ENCODE measurements around the gene EFTUD2.
"Not testable (repeated sequence)": the region's sequence is repeated elsewhere in the genome, so short reads cannot be mapped to it uniquely, and the experiment has no call there.

EFTUD2 gene

DNA sequence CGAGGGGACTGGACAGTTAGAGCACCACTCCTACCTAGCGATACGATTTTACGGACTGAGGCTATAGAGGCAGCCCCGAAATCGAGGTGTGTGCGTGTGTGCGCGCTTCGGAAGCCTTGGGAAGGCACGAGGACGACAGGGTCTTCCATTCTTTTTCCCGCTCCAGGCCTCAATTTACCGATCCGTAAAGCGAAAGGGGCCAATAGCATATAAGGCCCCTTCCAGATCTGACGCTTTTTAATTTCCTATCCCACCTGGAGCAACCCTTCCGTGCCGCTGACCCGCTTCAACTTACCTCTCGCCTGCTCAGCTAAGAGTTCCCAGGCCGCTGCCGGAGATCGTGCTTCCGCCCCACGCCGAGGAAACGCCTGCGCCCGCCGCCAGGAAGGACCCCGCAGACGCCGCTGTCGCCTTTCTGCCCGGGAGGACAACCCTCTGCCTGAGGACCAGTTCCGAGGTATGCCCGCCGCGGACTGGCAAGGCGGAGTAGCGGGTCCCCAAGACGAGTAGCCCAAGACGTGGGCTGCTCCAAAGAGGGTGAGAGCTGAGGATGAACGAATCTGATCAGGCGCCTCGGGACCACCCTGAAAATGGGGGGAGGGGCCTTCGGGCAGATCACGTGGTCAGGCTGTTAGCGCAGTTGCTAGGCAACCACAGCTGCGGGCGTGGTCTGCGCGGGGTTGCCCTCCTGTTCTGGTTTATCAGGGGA lies at the start of gene EFTUD2:
TSS of gene EFTUD2 (minus strand) at position 372 of the 709 bp plus-strand sequence. CDS start 4,924 bp downstream, outside the sequence.
- TF ChIP-seq, protein P1, sequence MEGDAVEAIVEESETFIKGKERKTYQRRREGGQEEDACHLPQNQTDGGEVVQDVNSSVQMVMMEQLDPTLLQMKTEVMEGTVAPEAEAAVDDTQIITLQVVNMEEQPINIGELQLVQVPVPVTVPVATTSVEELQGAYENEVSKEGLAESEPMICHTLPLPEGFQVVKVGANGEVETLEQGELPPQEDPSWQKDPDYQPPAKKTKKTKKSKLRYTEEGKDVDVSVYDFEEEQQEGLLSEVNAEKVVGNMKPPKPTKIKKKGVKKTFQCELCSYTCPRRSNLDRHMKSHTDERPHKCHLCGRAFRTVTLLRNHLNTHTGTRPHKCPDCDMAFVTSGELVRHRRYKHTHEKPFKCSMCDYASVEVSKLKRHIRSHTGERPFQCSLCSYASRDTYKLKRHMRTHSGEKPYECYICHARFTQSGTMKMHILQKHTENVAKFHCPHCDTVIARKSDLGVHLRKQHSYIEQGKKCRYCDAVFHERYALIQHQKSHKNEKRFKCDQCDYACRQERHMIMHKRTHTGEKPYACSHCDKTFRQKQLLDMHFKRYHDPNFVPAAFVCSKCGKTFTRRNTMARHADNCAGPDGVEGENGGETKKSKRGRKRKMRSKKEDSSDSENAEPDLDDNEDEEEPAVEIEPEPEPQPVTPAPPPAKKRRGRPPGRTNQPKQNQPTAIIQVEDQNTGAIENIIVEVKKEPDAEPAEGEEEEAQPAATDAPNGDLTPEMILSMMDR (IDR thresholded peaks at IDR 0.05; ENCODE audit: control insufficient read depth, extremely low read depth, insufficient read depth) = no peak
- peak within 1 kb of the TSS; percentile 90 for H3K4me3 ChIP-seq (ENCODE audit: low read depth, low read length)
- DNase-seq (ENCODE audit: low read depth) = peak; percentile 55

DNA sequence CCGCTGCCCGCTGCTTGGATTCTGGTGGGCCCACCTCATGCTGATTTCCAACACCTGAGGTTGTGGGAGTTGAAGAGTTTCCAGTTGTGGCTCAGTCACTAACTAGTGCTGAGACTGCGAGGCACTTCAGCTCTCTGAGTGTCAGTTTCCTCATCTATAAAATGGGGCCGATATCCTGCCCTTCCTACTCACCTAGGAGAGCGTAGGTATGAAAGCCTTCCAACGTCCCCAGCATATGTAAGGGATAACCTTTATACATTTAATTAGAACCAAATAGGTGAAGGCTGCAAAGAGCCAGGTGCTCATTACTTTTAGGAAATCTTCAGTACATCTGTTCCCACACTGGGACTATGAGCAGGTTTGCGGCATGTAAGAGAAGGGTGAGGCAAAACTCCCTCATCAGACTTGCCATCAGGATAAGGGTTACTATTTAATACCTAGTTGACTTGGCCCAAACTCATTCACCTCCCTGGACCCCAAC lies 49.1 kb upstream of the EFTUD2 start:
- DNase-seq (ENCODE audit: low read depth) = no peak
- peak overlapping the region; percentile 98 for H3K4me3 ChIP-seq (ENCODE audit: low read depth, low read length)
- TF ChIP-seq, protein P1 (IDR thresholded peaks at IDR 0.05; ENCODE audit: control insufficient read depth, extremely low read depth, insufficient read depth) = no peak

DNA sequence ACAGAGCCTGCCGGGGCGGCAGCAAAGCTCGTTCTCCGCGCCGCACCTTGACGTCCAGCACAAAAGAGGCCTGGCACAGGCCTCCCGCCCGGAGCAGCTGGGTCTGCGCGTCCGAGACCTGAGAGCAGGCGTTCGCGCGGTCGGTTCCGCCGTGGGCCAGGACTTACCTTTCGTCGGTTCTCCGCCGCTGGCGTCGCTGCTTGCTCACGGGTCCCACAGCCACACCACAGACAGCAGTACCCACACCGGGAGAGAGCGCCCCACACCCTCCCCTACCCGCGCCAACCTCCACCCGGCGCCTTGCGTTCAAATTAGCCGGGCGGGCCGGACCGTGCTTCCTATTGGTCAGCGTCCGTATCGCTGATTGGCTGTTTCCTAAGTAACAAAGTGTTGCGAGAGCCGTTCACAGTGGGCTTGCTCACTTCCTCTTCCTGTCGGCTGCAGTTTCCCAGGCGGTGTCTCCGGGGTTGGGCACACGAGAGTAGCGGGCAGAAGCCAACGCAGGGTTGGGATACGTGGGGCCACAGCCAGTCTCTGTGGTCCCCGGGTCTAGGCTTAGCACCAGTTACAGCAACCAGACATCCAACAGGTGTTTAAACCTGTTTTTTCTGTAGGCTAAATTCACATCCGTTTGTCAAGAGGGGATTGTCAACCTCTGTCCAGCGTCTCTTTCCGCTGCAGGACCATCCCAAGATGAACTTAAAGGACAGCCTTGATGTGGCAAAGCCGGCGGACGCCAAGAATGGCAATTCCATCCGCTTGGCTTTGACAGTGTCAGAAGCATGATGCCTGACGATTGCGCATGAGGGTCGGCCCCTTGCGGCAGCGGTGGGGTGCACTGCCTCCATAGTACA lies 48.4 kb upstream of the EFTUD2 start, which contains the start of gene KIF18B:
TSS of gene KIF18B (minus strand) at position 313 of the 854 bp plus-strand sequence. CDS start 11,429 bp downstream, outside the sequence.
- DNase-seq (ENCODE audit: low read depth) = peak; percentile 92
- TF ChIP-seq, protein P1 (IDR thresholded peaks at IDR 0.05; ENCODE audit: control insufficient read depth, extremely low read depth, insufficient read depth) = no peak
- peak within 1 kb of the TSS; percentile 98 for H3K4me3 ChIP-seq (ENCODE audit: low read depth, low read length)

DNA sequence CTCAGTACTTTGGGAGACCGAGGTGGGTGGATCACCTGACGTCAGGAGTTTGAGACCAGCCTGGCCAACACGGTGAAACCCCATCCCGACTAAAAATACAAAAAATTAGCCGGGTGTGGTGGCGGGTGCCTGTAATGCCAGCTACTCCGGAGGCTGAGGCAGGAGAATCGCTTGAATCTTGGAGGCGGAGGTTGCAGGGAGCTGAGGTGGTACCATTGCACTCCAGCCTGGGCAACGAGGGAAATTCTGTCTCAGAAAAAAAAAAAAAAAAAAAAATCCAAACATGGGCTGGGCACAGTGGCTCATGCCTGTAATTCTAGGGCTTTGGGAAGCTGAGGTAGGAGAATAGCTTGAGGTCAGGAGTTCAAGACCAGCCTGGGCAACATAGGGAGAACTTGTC lies 46.4 kb upstream of the EFTUD2 start:
- not testable (repeated sequence) for H3K4me3 ChIP-seq (ENCODE audit: low read depth, low read length); DNase-seq (ENCODE audit: low read depth)

DNA sequence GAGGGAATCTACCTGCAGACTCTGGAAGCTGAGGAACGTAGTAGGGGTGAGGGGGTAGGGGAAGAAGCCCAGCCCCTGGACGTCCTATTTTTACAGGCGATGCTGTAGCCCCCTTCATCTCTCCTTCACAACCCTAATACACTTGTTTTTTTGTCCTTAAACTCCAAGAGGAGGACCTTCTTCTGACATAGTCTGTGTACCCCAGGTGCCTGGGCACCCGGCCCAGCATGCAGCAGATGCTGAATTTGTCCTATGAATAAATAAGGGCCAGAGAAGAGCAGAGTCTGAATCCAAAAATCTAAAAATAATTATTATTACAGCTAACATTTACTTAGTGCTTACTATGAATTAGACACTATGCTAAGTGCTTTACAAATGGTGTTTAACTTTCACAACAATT lies 43.2 kb upstream of the EFTUD2 start:
- H3K4me3 ChIP-seq (ENCODE audit: low read depth, low read length) = no peak overlapping the region
- TF ChIP-seq, protein P1 (IDR thresholded peaks at IDR 0.05; ENCODE audit: control insufficient read depth, extremely low read depth, insufficient read depth) = no peak
- DNase-seq (ENCODE audit: low read depth) = no peak

DNA sequence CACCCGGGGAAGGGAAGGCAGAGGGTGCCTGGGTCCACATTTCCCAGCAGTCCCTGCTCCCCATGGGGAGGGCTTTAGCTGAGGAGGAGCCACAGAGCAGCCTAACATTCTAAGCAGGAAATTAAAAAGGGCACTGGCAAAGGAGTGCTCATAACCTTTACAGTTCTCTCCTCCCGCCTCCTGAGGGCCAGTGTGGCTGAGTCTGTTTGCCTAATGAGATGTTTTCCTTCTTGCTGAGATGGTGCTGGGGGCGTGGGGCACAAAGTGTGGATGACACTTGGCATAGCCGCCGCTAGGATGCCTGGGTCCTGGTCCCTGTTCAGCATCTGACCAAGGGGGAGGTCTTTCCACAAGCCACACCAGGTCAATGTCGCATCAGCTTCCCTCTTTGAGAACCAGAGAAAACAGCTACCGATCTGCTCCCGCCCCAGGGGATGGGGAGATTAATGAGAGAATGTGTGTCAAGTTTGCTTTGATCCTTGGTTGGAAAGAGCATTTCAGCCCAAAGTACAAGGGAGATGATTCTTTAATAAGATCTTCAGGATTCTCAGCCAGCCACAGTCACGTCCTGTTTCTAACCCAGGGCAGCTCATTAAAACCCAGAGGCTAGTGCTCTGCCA lies 42.6 kb upstream of the EFTUD2 start:
- no peak overlapping the region for H3K4me3 ChIP-seq (ENCODE audit: low read depth, low read length)
- DNase-seq (ENCODE audit: low read depth) = no peak
- TF ChIP-seq, protein P1 (IDR thresholded peaks at IDR 0.05; ENCODE audit: control insufficient read depth, extremely low read depth, insufficient read depth) = no peak

DNA sequence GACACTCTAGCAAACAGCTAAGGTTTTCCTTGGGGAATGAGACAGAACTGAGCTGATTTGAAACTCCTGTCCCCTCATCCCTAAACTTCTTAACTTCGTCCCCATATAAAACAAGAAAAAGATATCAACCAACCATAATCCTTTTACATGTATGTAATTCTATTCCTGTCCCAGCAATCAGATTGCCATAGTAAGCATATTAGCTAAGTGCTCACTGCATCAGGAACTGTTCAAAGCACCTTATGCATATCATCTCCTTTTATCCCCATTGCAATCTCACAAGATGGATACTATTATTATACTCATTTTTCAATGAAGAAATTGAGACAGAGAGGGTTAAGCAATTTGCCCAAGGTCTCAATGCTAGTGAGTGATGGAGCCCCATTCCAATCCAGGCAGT lies 41.5 kb upstream of the EFTUD2 start:
- TF ChIP-seq, protein P1 (IDR thresholded peaks at IDR 0.05; ENCODE audit: control insufficient read depth, extremely low read depth, insufficient read depth) = no peak

More for the DNA sequence above, 41.5 kb upstream of the EFTUD2 start:
- H3K4me3 ChIP-seq (ENCODE audit: low read depth, low read length) = no peak overlapping the region
- no peak for DNase-seq (ENCODE audit: low read depth)

Measured in LNCaP clone FGC (cell line).